Loucy (cell line): ENCODE measurements around the gene ABTB2.

Source experiments
- CTCF ChIP-seq: fragments of 200-600 bp; sonication (generic); conservative IDR thresholded peaks from 2 replicates; pipeline ENCODE4 v1.5.1; 2014; ENCODE audit warnings: mild to moderate bottlenecking, antibody characterized with exemption, low read length
- EZH2phosphoT487 ChIP-seq: fragments of 200-600 bp; IDR thresholded peaks from 2 replicates; pipeline ENCODE4 v1.6.1; 2018; ENCODE audit warnings: antibody characterized with exemption, mild to moderate bottlenecking, moderate library complexity, borderline replicate concordance

GRCh38 chr11:34332524-34332923 lies 25.3 kb downstream of the ABTB2 start:
- TF ChIP-seq EZH2phosphoT487 (no peak), CTCF (no peak)
